K562 (cell line): Measurements from ENCODE around the gene LCNL1. TPM values are rescaled to one million over a fixed set of nuclear protein-coding genes. Genes with fewer than 3 reads are reported as not detected.

Experiments used
- KLF16 ChIP-seq: IDR thresholded peaks from 2 replicates; pipeline ENCODE4 v1.6.1; 2016; ENCODE audit warnings: antibody characterized with exemption
- MYC ChIP-seq, 2 experiments: fragments of 250-450 bp in 1 of 2; sonication (Bioruptor Pico) in 1 of 2; IDR thresholded peaks; 2 replicates each; pipeline versions ENCODE4 v1.5.1 to v1.6.1; 2012 to 2021; ENCODE audit warnings: low read depth in 2 of 2, borderline replicate concordance in 1 of 2, improper control_type of control experiment in 1 of 2, low read length in 1 of 2, mild to moderate bottlenecking in 1 of 2, moderate library complexity in 1 of 2
- PYGO2 ChIP-seq: fragments of 450-650 bp; IDR thresholded peaks from 2 replicates; pipeline ENCODE4 v1.6.1; 2016; ENCODE audit warnings: mild to moderate bottlenecking, missing genetic modification characterization, moderate library complexity, missing compliant biosample characterization
- REST ChIP-seq, 2 experiments: fragments of 450-650 bp; formaldehyde crosslinking in 1 of 2; IDR thresholded peaks; 2 replicates each; pipeline versions ENCODE4 v1.4.0 to v1.6.1; 2014 to 2020; ENCODE audit warnings: mild to moderate bottlenecking in 2 of 2, borderline replicate concordance in 1 of 2, low read depth in 1 of 2
- SRSF9 ChIP-seq: fragments of 200-400 bp; formaldehyde crosslinking; IDR thresholded peaks from 2 replicates; pipeline ENCODE4 v1.6.1; 2017; ENCODE audit warnings: low read depth, low read length, borderline replicate concordance
- STAT6 ChIP-seq: sonication (generic); formaldehyde crosslinking; IDR thresholded peaks from 2 replicates; pipeline ENCODE4 v1.8.1; 2023; ENCODE audit warnings: mild to moderate bottlenecking, missing genetic modification reagents
- ZNF280A ChIP-seq: fragments of 450-650 bp; IDR thresholded peaks from 2 replicates; pipeline ENCODE4 v1.6.1; 2018; ENCODE audit warnings: mild to moderate bottlenecking, low read depth; ENCODE audit not compliant: partially characterized antibody
- polyA plus RNA-seq, 8 experiments: library from polyadenylated mRNA; depleted of rRNA in 4 of 8; stranded (reverse) in 5 of 8; unstranded in 3 of 8; fragments of >200 nt; fragmentation: Nextera tagmentation in 2 of 8; fragmentation: Illumina TruSeq in 1 of 8; extraction: Ambion mirVana in 2 of 8; extraction: Trizol in 1 of 8; gene quantifications; 2 replicates each; pipeline versions ENCODE4 v1.2.1 to v1.2.3, GENCODE V29; 2011 to 2014; ENCODE audit warnings: inconsistent platforms in 1 of 8, missing spikeins in 1 of 8
- total RNA-seq, 7 experiments: library from RNA; depleted of rRNA in 6 of 7; stranded (reverse); fragments of >200 nt in 6 of 7; fragmentation: Illumina TruSeq in 2 of 7; extraction: Trizol in 2 of 7; gene quantifications; 2 replicates each; pipeline versions ENCODE4 v1.2.1 to v1.2.3, GENCODE V29; 2011 to 2021; ENCODE audit warnings: low replicate concordance in 1 of 7
- TF ChIP-seq, protein P1 (sequence below): fragments of 450-650 bp; IDR thresholded peaks from 2 replicates; pipeline ENCODE4 v1.7.1; 2018; ENCODE audit warnings: mild to moderate bottlenecking, low read depth; ENCODE audit not compliant: partially characterized antibody

Gene LCNL1
- total and polyA plus RNA-seq, 9 of the 15 experiments (the other 6 are each of a cell fraction or from before 2014, with no cell fraction given): 0.04 to 0.16 (median 0.04) TPM; not detected in 4

GRCh38 chr9:137029058-137029936 is 46.5 kb downstream of the LCNL1 start (continued):
- TF ChIP-seq ZNF280A: no peak
- TF ChIP-seq MYC (IDR thresholded peaks at IDR 0.05; ENCODE audit: low read depth, low read length): peak; percentile 27; the same call in 1 of the 2 replicates
- TF ChIP-seq MYC (CRISPR knock-in tag; IDR thresholded peaks at IDR 0.05; ENCODE audit: borderline replicate concordance, low read depth): no peak
- peak; percentile 62 for TF ChIP-seq KLF16
- TF ChIP-seq PYGO2 (tag): no peak
- TF ChIP-seq SRSF9: no peak
- 0 out of 2 replicates have a peak, but pooled peaks have one; percentile 76 for TF ChIP-seq STAT6 (CRISPR knock-in tag)
- peak; percentile 38; the same call in 1 of the 2 replicates for TF ChIP-seq REST (IDR thresholded peaks at IDR 0.05; ENCODE audit: borderline replicate concordance)
- no peak for TF ChIP-seq REST (CRISPR knock-in tag; IDR thresholded peaks at IDR 0.05; ENCODE audit: low read depth)
- TF ChIP-seq, protein P1, sequence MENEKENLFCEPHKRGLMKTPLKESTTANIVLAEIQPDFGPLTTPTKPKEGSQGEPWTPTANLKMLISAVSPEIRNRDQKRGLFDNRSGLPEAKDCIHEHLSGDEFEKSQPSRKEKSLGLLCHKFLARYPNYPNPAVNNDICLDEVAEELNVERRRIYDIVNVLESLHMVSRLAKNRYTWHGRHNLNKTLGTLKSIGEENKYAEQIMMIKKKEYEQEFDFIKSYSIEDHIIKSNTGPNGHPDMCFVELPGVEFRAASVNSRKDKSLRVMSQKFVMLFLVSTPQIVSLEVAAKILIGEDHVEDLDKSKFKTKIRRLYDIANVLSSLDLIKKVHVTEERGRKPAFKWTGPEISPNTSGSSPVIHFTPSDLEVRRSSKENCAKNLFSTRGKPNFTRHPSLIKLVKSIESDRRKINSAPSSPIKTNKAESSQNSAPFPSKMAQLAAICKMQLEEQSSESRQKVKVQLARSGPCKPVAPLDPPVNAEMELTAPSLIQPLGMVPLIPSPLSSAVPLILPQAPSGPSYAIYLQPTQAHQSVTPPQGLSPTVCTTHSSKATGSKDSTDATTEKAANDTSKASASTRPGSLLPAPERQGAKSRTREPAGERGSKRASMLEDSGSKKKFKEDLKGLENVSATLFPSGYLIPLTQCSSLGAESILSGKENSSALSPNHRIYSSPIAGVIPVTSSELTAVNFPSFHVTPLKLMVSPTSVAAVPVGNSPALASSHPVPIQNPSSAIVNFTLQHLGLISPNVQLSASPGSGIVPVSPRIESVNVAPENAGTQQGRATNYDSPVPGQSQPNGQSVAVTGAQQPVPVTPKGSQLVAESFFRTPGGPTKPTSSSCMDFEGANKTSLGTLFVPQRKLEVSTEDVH: peak; percentile 32
